NOMO-1 treated with dmso at 0.1 percent for 144 hours (cell line): ENCODE measurements around the gene SERPINA9.
"Not testable (repeated sequence)": the region's sequence is repeated elsewhere in the genome, so short reads cannot be mapped to it uniquely, and the experiment has no call there.

ENCODE experiments used
- DNase-seq: peaks from one replicate; lab custom pipeline; 2025; ENCODE audit not compliant: unreplicated experiment; lab: John Stamatoyannopoulos, UW

SERPINA9 gene

GRCh38 chr14:94427016-94427613, 48.9 kb downstream of the SERPINA9 start:
- no peak for DNase-seq

- no peak for DNase-seq
Measured at GRCh38 chr14:94426526-94426925, 49.5 kb downstream of the SERPINA9 start.

- DNase-seq, result no peak
Measured at GRCh38 chr14:94424371-94424770, 51.6 kb downstream of the SERPINA9 start.

GRCh38 chr14:94423453-94424056, 52.4 kb downstream of the SERPINA9 start:
- DNase-seq, result no peak

GRCh38 chr14:94421316-94421715, 54.7 kb downstream of the SERPINA9 start:
- DNase-seq, result no peak

GRCh38 chr14:94417497-94418205, 58.3 kb downstream of the SERPINA9 start:
- DNase-seq, result not testable (repeated sequence)
